ENCODE data around the gene LPP.

The LPP gene

DNA sequence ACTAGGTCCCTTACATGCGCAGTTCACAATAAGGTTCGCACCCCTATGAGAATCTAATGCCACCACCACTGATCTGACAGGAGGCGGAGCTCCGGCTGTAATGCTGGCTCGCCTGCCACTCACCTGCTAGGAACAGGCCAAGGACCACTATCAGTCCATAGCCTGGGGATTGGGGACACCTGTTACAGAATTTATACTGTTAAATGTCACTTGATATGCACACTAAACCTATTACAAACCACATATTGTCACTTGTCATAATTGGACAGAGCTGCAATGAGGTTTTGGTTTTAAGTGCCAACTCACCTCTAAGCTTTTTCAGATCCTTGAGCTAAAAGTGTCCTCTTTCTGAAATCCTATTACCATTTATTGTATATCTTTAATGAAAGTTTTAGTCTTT, 509.9 kb downstream of the LPP start:
- H3K27ac ChIP-seq (ENCODE audit: low read depth, low read length), result no peak overlapping the region
- H3K4me1 ChIP-seq (ENCODE audit: control insufficient read depth, insufficient read depth, low read length), result no peaks in the 10 kb centered on the region
- no peak overlapping the region for H3K9ac ChIP-seq (ENCODE audit: low read depth, low read length)
- no peaks in the 10 kb centered on the region for H3K9me3 ChIP-seq (ENCODE audit: control insufficient read depth, insufficient read depth, low read length)
- no peak overlapping the region for H3K4me3 ChIP-seq (ENCODE audit: low read depth, low read length)
- H3K36me3 ChIP-seq (ENCODE audit: control insufficient read depth, insufficient read depth, low read length), result no peaks in the 10 kb centered on the region
- H3K27me3 ChIP-seq (ENCODE audit: control insufficient read depth, insufficient read depth, low read length), result no peaks in the 10 kb centered on the region

DNA sequence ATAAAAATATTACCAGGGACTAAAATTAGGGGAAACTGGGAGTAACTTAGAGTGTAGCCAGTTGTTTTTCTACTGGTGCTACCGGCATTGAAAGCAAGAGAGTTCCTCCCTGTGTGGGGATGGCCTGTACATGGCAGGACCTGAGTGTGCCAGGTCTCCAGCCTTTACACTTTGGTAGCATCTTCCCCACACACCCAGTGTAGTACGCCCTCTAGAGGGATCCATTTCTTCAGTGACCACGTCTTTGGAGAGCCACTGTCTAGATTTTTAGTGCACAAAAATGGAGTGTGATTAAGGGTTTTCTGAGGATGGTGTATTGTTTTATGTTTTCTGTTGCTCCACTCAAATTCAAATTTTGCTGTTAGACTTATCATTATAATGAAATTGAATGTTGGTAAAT, 510.8 kb downstream of the LPP start:
- Histone ChIP-seq H3K4me1 (ENCODE audit: control insufficient read depth, insufficient read depth, low read length) (no peaks in the 10 kb centered on the region), H3K9me3 (ENCODE audit: control insufficient read depth, insufficient read depth, low read length) (no peaks in the 10 kb centered on the region), H3K27me3 (ENCODE audit: control insufficient read depth, insufficient read depth, low read length) (no peaks in the 10 kb centered on the region), H3K36me3 (ENCODE audit: control insufficient read depth, insufficient read depth, low read length) (no peaks in the 10 kb centered on the region), H3K9ac (ENCODE audit: low read depth, low read length) (no peak overlapping the region), H3K27ac (ENCODE audit: low read depth, low read length) (no peak overlapping the region), H3K4me3 (ENCODE audit: low read depth, low read length) (no peak overlapping the region)

DNA sequence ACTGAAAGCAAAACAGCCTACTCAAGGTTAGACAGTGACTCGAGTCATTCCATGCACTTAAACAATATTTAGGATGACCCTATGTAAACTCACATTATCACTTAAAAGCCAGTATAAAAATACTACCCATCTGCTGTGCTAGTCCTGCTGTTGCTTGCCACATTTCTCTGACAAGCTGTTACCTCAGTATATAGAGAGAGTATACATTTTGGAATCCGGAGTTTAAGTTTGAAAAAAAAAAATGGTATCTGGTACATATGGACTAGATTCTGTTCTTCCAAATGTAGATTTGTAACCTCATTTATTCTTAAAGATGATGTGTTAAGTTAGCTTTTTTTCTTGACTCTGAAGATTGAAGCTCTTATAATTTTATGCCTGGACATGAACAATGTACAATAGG, 514.0 kb downstream of the LPP start:
- H3K36me3 ChIP-seq (ENCODE audit: control insufficient read depth, insufficient read depth, low read length), result no peaks in the 10 kb centered on the region

DNA sequence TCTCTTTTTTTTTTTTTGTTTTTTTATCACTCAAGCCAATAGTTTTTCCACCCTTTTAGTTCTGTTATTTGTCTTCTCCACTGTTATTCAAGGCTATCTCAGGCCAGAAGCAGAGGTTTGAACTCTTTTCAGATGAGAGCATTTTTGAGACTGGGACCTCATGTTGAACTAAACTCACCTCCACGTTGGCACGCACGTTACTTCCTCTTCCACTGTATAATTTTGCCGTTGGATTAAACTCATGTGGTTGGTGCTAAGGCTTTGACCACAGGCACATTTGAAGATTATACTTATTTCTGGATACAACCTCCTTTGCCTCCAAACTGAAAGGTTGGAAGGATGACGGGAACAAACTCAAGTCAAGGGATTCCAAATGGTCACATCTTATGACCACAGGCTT, 516.5 kb downstream of the LPP start:
- H3K4me1 ChIP-seq (ENCODE audit: control insufficient read depth, insufficient read depth, low read length), result peaks cover 35% of the 10 kb centered on the region
- H3K9ac ChIP-seq (ENCODE audit: low read depth, low read length), result no peak overlapping the region
- H3K4me3 ChIP-seq (ENCODE audit: low read depth, low read length), result no peak overlapping the region
- no peaks in the 10 kb centered on the region for H3K27me3 ChIP-seq (ENCODE audit: control insufficient read depth, insufficient read depth, low read length)
- no peaks in the 10 kb centered on the region for H3K9me3 ChIP-seq (ENCODE audit: control insufficient read depth, insufficient read depth, low read length)
- no peaks in the 10 kb centered on the region for H3K36me3 ChIP-seq (ENCODE audit: control insufficient read depth, insufficient read depth, low read length)
- H3K27ac ChIP-seq (ENCODE audit: low read depth, low read length), result no peak overlapping the region

More for the DNA sequence above, 514.0 kb downstream of the LPP start:
- Histone ChIP-seq H3K4me3 (ENCODE audit: low read depth, low read length) (no peak overlapping the region), H3K27me3 (ENCODE audit: control insufficient read depth, insufficient read depth, low read length) (no peaks in the 10 kb centered on the region), H3K9me3 (ENCODE audit: control insufficient read depth, insufficient read depth, low read length) (no peaks in the 10 kb centered on the region), H3K4me1 (ENCODE audit: control insufficient read depth, insufficient read depth, low read length) (peaks cover 17% of the 10 kb centered on the region; the same call in 1 of the 2 replicates), H3K27ac (ENCODE audit: low read depth, low read length) (no peak overlapping the region), H3K9ac (ENCODE audit: low read depth, low read length) (no peak overlapping the region)

DNA sequence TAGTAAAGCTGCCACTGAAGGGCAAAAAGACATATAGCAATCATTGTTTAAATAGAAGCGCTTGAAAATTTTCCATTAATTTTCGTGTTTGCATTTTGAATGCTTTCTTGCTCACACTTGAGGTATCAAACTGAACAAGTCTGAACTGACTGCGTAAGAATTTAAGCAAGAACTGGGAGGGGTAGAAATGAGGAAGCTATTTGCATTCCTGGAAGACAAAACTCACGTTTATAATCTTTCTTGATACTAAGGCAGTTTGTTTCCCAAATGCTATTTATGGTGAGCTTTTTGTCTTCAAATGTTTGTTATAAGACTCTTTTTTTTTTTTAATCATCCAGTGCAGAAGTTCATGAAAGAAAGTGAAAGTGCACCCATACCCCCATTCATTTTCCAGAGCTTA, 518.0 kb downstream of the LPP start:
- Histone ChIP-seq H3K4me1 (ENCODE audit: control insufficient read depth, insufficient read depth, low read length) (peaks cover 35% of the 10 kb centered on the region), H3K4me3 (ENCODE audit: low read depth, low read length) (no peak overlapping the region), H3K36me3 (ENCODE audit: control insufficient read depth, insufficient read depth, low read length) (no peaks in the 10 kb centered on the region), H3K9ac (ENCODE audit: low read depth, low read length) (no peak overlapping the region), H3K9me3 (ENCODE audit: control insufficient read depth, insufficient read depth, low read length) (no peaks in the 10 kb centered on the region), H3K27ac (ENCODE audit: low read depth, low read length) (no peak overlapping the region), H3K27me3 (ENCODE audit: control insufficient read depth, insufficient read depth, low read length) (no peaks in the 10 kb centered on the region)

DNA sequence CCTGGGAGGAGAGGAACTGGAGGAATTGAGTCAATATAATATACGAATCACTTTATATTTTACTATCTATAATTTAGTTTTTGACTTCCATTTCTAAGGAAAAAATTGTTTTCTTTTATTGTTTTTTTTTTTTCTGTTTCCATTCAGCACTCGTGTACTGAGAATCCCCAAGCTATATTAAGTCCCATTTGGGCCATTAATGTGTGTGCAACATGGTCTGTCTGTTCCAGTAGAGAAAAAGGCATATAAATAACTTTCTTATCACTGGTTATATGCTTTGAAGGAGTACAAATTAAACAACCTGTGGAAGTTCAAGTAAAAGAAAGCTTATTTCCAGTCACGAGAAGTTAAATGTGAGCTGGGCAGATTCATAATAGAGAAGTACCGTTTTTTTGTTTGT, 518.9 kb downstream of the LPP start:
- Histone ChIP-seq H3K27me3 (ENCODE audit: control insufficient read depth, insufficient read depth, low read length) (no peaks in the 10 kb centered on the region), H3K9me3 (ENCODE audit: control insufficient read depth, insufficient read depth, low read length) (no peaks in the 10 kb centered on the region), H3K4me1 (ENCODE audit: control insufficient read depth, insufficient read depth, low read length) (peaks cover 35% of the 10 kb centered on the region), H3K36me3 (ENCODE audit: control insufficient read depth, insufficient read depth, low read length) (no peaks in the 10 kb centered on the region), H3K4me3 (ENCODE audit: low read depth, low read length) (no peak overlapping the region), H3K27ac (ENCODE audit: low read depth, low read length) (no peak overlapping the region), H3K9ac (ENCODE audit: low read depth, low read length) (no peak overlapping the region)

DNA sequence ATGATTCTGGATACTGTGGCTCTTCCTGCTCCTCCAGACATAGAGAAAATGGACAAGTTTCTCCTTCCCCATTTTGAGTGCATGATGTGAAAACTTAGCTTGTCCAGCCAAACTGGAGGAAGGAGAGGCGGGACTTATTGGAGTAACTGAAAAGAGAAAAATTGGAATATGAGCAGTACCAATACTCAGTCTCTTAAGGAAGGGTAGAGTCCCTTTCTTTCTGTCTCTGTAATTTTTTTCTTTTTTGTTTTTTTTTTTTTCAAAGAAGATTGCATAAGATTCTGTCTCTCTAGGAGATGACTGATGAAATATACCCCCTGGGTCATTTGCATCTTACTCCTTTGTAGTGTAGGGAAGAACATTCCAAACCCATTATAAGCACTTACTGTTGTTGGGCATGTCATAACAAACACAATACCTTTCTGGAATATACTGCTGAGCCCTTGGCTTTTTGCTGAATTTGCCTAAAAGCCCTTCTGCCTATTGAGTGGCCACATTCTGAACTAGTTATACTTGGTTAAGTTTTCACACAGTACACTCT, 519.8 kb downstream of the LPP start:
- no peak overlapping the region; the same call in 1 of the 2 replicates for H3K4me3 ChIP-seq (ENCODE audit: low read depth, low read length)
- no peaks in the 10 kb centered on the region for H3K36me3 ChIP-seq (ENCODE audit: control insufficient read depth, insufficient read depth, low read length)
- H3K9me3 ChIP-seq (ENCODE audit: control insufficient read depth, insufficient read depth, low read length), result no peaks in the 10 kb centered on the region
- no peak overlapping the region for H3K9ac ChIP-seq (ENCODE audit: low read depth, low read length)
- peak overlapping the region; percentile 76 for H3K27ac ChIP-seq (ENCODE audit: low read depth, low read length)
- H3K27me3 ChIP-seq (ENCODE audit: control insufficient read depth, insufficient read depth, low read length), result no peaks in the 10 kb centered on the region
- peaks cover 35% of the 10 kb centered on the region for H3K4me1 ChIP-seq (ENCODE audit: control insufficient read depth, insufficient read depth, low read length)

DNA sequence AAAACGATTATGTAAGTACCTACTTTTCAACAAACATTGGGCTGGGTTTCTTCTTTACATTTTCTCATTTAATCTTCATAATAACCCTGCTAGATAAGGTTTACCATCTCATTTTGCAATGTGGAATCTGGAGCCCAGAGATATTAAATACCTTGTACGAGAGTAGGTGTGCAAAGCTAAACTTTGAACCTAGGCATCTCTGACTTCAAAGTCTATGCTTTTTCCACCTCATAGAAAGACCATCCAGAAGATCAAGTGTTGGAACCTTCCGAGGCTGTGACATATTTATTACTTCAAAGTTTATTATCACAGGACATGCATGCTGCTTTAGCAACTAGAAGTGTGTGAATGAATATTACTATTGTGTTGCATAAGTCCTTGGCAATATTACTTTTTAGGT, 520.6 kb downstream of the LPP start:
- H3K4me1 ChIP-seq (ENCODE audit: control insufficient read depth, insufficient read depth, low read length), result peaks cover 36% of the 10 kb centered on the region
- H3K27me3 ChIP-seq (ENCODE audit: control insufficient read depth, insufficient read depth, low read length), result no peaks in the 10 kb centered on the region
- H3K9me3 ChIP-seq (ENCODE audit: control insufficient read depth, insufficient read depth, low read length), result no peaks in the 10 kb centered on the region
- H3K36me3 ChIP-seq (ENCODE audit: control insufficient read depth, insufficient read depth, low read length), result no peaks in the 10 kb centered on the region
- H3K9ac ChIP-seq (ENCODE audit: low read depth, low read length), result no peak overlapping the region
- no peak overlapping the region for H3K4me3 ChIP-seq (ENCODE audit: low read depth, low read length)
- peak overlapping the region; percentile 56 for H3K27ac ChIP-seq (ENCODE audit: low read depth, low read length)

DNA sequence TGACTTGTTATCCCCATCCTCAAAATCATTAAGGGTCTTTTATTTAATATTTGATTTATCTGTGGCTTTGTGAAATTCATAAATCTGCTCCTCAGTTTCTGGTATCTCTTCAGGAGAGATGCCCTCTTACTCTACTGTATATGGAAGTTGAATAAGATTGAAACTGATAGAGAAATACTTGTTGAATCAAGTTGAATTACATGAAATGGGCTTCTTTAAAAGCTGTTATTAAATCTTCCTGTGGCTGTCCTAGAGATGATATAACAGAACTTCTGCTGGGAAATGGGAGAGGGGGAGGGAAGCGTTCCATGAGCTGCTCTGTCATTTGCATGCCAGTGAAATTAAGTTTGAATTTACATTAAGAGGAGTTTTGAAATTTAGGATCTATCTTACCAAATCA, 523.4 kb downstream of the LPP start:
- H3K9me3 ChIP-seq (ENCODE audit: control insufficient read depth, insufficient read depth, low read length), result no peaks in the 10 kb centered on the region
- no peaks in the 10 kb centered on the region for H3K27me3 ChIP-seq (ENCODE audit: control insufficient read depth, insufficient read depth, low read length)
- H3K9ac ChIP-seq (ENCODE audit: low read depth, low read length), result no peak overlapping the region
- H3K4me1 ChIP-seq (ENCODE audit: control insufficient read depth, insufficient read depth, low read length), result peaks cover 31% of the 10 kb centered on the region
- no peaks in the 10 kb centered on the region for H3K36me3 ChIP-seq (ENCODE audit: control insufficient read depth, insufficient read depth, low read length)
- no peak overlapping the region for H3K27ac ChIP-seq (ENCODE audit: low read depth, low read length)
- H3K4me3 ChIP-seq (ENCODE audit: low read depth, low read length), result no peak overlapping the region

DNA sequence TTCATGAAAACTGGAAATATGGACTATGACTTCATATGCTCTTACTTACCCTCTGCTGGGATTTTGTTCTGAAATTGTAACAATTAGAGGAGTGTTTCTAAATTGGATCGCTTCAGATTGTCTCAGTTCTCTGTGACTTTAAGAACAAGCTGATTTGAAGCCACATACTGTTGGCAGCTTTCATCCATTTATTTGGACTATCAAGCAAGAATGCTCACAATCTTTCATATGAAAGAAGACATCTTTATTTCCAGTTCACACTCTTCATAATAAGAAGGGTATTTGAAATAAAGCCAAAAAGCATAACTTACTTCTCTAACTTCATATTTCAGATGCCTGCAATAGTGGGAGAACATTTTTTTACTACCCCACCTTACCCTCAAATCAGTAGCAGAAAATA, 526.2 kb downstream of the LPP start:
- Histone ChIP-seq H3K4me3 (ENCODE audit: low read depth, low read length) (no peak overlapping the region), H3K36me3 (ENCODE audit: control insufficient read depth, insufficient read depth, low read length) (no peaks in the 10 kb centered on the region), H3K9ac (ENCODE audit: low read depth, low read length) (no peak overlapping the region), H3K27ac (ENCODE audit: low read depth, low read length) (no peak overlapping the region), H3K4me1 (ENCODE audit: control insufficient read depth, insufficient read depth, low read length) (peaks cover 7% of the 10 kb centered on the region; the same call in 1 of the 2 replicates), H3K9me3 (ENCODE audit: control insufficient read depth, insufficient read depth, low read length) (no peaks in the 10 kb centered on the region), H3K27me3 (ENCODE audit: control insufficient read depth, insufficient read depth, low read length) (no peaks in the 10 kb centered on the region)

DNA sequence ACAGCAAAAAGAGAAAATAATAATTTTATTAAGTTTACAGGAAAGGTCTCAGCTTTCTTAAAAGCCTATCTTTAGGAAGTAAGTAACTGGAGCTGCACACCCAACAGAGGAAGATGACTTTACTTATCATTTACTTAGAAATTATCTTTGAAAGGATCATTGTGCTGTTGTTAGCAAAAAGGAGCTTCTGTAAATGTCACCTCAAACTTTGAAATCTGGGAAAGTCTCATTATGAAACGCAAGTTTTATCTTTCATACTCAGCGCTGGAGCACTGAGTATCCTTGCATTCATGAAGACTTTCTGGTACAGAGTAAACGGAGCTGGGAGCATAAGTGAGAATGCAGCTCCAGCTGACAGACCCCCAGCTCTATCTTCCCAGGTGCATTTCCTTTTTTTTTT, 526.6 kb downstream of the LPP start:
- Histone ChIP-seq H3K9ac (ENCODE audit: low read depth, low read length) (no peak overlapping the region), H3K27me3 (ENCODE audit: control insufficient read depth, insufficient read depth, low read length) (no peaks in the 10 kb centered on the region), H3K9me3 (ENCODE audit: control insufficient read depth, insufficient read depth, low read length) (no peaks in the 10 kb centered on the region), H3K27ac (ENCODE audit: low read depth, low read length) (no peak overlapping the region), H3K36me3 (ENCODE audit: control insufficient read depth, insufficient read depth, low read length) (no peaks in the 10 kb centered on the region), H3K4me3 (ENCODE audit: low read depth, low read length) (no peak overlapping the region), H3K4me1 (ENCODE audit: control insufficient read depth, insufficient read depth, low read length) (peaks cover 7% of the 10 kb centered on the region; the same call in 1 of the 2 replicates)

DNA sequence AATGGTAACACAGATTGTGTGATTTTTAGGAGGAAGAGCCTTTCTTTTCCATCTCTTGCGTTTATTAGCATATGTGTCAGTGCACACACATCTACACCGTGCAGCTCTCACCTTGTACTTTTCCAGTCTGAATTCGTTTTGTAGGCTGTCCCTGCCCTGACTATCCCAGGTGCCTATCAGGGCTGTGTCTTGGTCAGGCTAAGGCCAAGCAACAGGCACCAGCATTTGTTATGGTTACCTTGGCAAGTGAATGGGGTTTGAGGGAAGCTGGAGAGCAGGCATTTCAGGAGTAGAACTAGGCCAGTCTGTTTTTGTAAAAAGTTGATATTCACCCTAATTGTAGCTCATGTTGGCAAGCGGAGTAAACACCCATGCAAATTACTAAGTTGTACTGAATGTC, 528.4 kb downstream of the LPP start:
- Histone ChIP-seq H3K4me1 (ENCODE audit: control insufficient read depth, insufficient read depth, low read length) (peaks cover 9% of the 10 kb centered on the region), H3K36me3 (ENCODE audit: control insufficient read depth, insufficient read depth, low read length) (no peaks in the 10 kb centered on the region), H3K9ac (ENCODE audit: low read depth, low read length) (no peak overlapping the region), H3K9me3 (ENCODE audit: control insufficient read depth, insufficient read depth, low read length) (no peaks in the 10 kb centered on the region), H3K27ac (ENCODE audit: low read depth, low read length) (no peak overlapping the region), H3K27me3 (ENCODE audit: control insufficient read depth, insufficient read depth, low read length) (no peaks in the 10 kb centered on the region), H3K4me3 (ENCODE audit: low read depth, low read length) (no peak overlapping the region)
